Thyroid gland (tissue), 4 donors: ENCODE results near the gene CLSTN2. TPM values are rescaled to one million over a fixed set of nuclear protein-coding genes. Genes with fewer than 3 reads are reported as not detected.

Experiments
- DNase-seq, 2 donors: peaks; one replicate each; pipeline ENCODE4 v3.0.0-alpha.2; 2019
- H3K27ac ChIP-seq, 3 donors: fragments of 200-600 bp; sonication (generic); 1 replicate in 2 of 3; 2 replicates in 1 of 3; pipeline ENCODE4 v1.5.1; 2016 to 2019; ENCODE audit warnings: mild to moderate bottlenecking in 1 of 3, moderate library complexity in 1 of 3
- H3K27me3 ChIP-seq: fragments of 200-600 bp; sonication (generic); one replicate; pipeline ENCODE4 v1.5.1; 2019
- H3K36me3 ChIP-seq, 2 donors: fragments of 200-600 bp; sonication (generic); one replicate each; pipeline ENCODE4 v1.5.1; 2016 to 2019
- H3K4me1 ChIP-seq, 2 donors: fragments of 200-600 bp; sonication (generic); one replicate each; pipeline ENCODE4 v1.5.1; 2017 to 2019
- H3K4me3 ChIP-seq, 3 donors: fragments of 200-600 bp; sonication (generic); replicated peaks in 1 of 3; 1 replicate in 2 of 3; 2 replicates in 1 of 3; pipeline ENCODE4 v1.5.1; 2016; ENCODE audit warnings: mild to moderate bottlenecking in 1 of 3
- H3K9me3 ChIP-seq: fragments of 200-600 bp; sonication (generic); one replicate; pipeline ENCODE4 v1.5.1; 2017
- CTCF ChIP-seq, 6 experiments: fragments of 200-600 bp in 3 of 6; fragments of 450-650 bp in 3 of 6; sonication (generic) in 3 of 6; IDR thresholded peaks; one replicate each; pipeline ENCODE4 v1.5.1; 2016 to 2019; ENCODE audit warnings: antibody characterized with exemption in 6 of 6, mild to moderate bottlenecking in 2 of 6, inconsistent platforms in 1 of 6, moderate library complexity in 1 of 6
- POLR2A ChIP-seq, 2 donors: fragments of 450-650 bp; IDR thresholded peaks; one replicate each; pipeline ENCODE4 v1.6.1; 2017; ENCODE audit warnings: antibody characterized with exemption in 2 of 2, mild to moderate bottlenecking in 2 of 2, moderate library complexity in 1 of 2
- WGBS, 2 donors: methylation state at CpG; one replicate each; pipeline ENCODE4 v1.1.5; 2017; 5-methylcytosine and 5-hydroxymethylcytosine counted together
- intact Hi-C: fragments of 100-400 bp; cut with DNase I; formaldehyde crosslinking; loops from one replicate; pipeline ENCODE4 v1.15.1; 2023
- total RNA-seq, 4 donors: library from RNA; depleted of rRNA; stranded (reverse); fragments of >200 nt; gene quantifications; one replicate each; pipeline ENCODE4 v1.2.3, GENCODE V29; 2016

The CLSTN2 gene
- total RNA-seq, 4 donors from 2014 or later, result 9.7 to 32.9 (median 15.5) TPM

GRCh38 chr3:140384028-140384771, 449.2 kb downstream of the CLSTN2 start:
- DNase-seq, result peak; percentile 37 to 59

GRCh38 chr3:140384876-140385275, 449.9 kb downstream of the CLSTN2 start:
- no peak for TF ChIP-seq CTCF (IDR thresholded peaks at IDR 0.05)
- TF ChIP-seq POLR2A (IDR thresholded peaks at IDR 0.05), result no peak

More at GRCh38 chr3:140384028-140384771, 449.2 kb downstream of the CLSTN2 start:
- Histone ChIP-seq H3K4me3 (no peak overlapping the region), H3K9me3 (no peaks in the 10 kb centered on the region), H3K36me3 (no peaks in the 10 kb centered on the region), H3K27me3 (no peaks in the 10 kb centered on the region), H3K27ac (no peak overlapping the region), H3K4me1 (no peaks in the 10 kb centered on the region)
- TF ChIP-seq POLR2A (IDR thresholded peaks at IDR 0.05), result no peak
- TF ChIP-seq CTCF (IDR thresholded peaks at IDR 0.05), result no peak
- intact Hi-C loops, result no loop called here
- 47 to 48% methylated on average over 8 of the region's 8 CpGs for WGBS, 2 donors

GRCh38 chr3:140386357-140387100, 451.5 kb downstream of the CLSTN2 start:
- WGBS, 2 donors, result 68 to 77% methylated on average over 6 of the region's 6 CpGs
- peak; percentile 44 to 49 for DNase-seq
- intact Hi-C loops, result no loop called here
- no peaks in the 10 kb centered on the region for H3K27me3 ChIP-seq
- peaks cover 6 to 7% of the 10 kb centered on the region in 2 donors for H3K4me1 ChIP-seq
- TF ChIP-seq POLR2A (IDR thresholded peaks at IDR 0.05), result no peak
- no peak for TF ChIP-seq CTCF (IDR thresholded peaks at IDR 0.05)
- no peak overlapping the region for H3K4me3 ChIP-seq
- H3K9me3 ChIP-seq, result no peaks in the 10 kb centered on the region
- H3K27ac ChIP-seq, result no peak overlapping the region
- H3K36me3 ChIP-seq, result no peaks in the 10 kb centered on the region

More at GRCh38 chr3:140384876-140385275, 449.9 kb downstream of the CLSTN2 start:
- no peaks in the 10 kb centered on the region for H3K36me3 ChIP-seq
- intact Hi-C loops, result no loop called here
- H3K9me3 ChIP-seq, result no peaks in the 10 kb centered on the region
- no peak for DNase-seq
- WGBS, 2 donors, result 89 to 100% methylated on average over 1 of the region's 1 CpG
- no peaks in the 10 kb centered on the region for H3K27me3 ChIP-seq
- H3K27ac ChIP-seq, result no peak overlapping the region
- H3K4me1 ChIP-seq, result no peaks in the 10 kb centered on the region
- H3K4me3 ChIP-seq, result no peak overlapping the region

- Histone ChIP-seq H3K27ac (no peak overlapping the region), H3K36me3 (no peaks in the 10 kb centered on the region), H3K9me3 (no peaks in the 10 kb centered on the region), H3K4me3 (no peak overlapping the region), H3K27me3 (no peaks in the 10 kb centered on the region), H3K4me1 (peaks cover 6 to 7% of the 10 kb centered on the region in 2 donors)
- intact Hi-C loops, result no loop called here
- TF ChIP-seq POLR2A (IDR thresholded peaks at IDR 0.05), result no peak
- no peak for TF ChIP-seq CTCF (IDR thresholded peaks at IDR 0.05)
- no peak for DNase-seq
- WGBS, 2 donors, result 94 to 95% methylated on average over 2 of the region's 2 CpGs
These were observed 452.3 kb downstream of the CLSTN2 start for GRCh38 chr3:140387244-140387643.
